ENCODE data around the gene ALG11. TPM values are rescaled to one million over a fixed set of nuclear protein-coding genes. Genes with fewer than 3 reads are reported as not detected.

ALG11 gene
- total RNA-seq, 1 donor from 2014 or later = 57.7 TPM

- no peak overlapping the region for H3K4me3 ChIP-seq (ENCODE audit: insufficient read depth, low read depth, low read length)
- no peak overlapping the region for H2AFZ ChIP-seq (ENCODE audit: low read depth, low read length)
- Mint-ChIP-seq H3K4me1 (ENCODE audit: low read depth, unreplicated experiment) (peaks cover 11% of the 10 kb centered on the region), H3K4me3 (ENCODE audit: unreplicated experiment) (no peak overlapping the region), H3K9me3 (ENCODE audit: unreplicated experiment) (no peaks in the 10 kb centered on the region), H3K27me3 (ENCODE audit: low read depth, unreplicated experiment) (no peaks in the 10 kb centered on the region), H3K36me3 (ENCODE audit: low read depth, unreplicated experiment) (no peaks in the 10 kb centered on the region), H3K27ac (ENCODE audit: unreplicated experiment) (no peak overlapping the region)
- no peak overlapping the region for H3K27ac ChIP-seq (ENCODE audit: low read depth, low read length)
- no peak overlapping the region for H3K9ac ChIP-seq (ENCODE audit: low read length)
- DNase-seq (ENCODE audit: low read depth) (peak; percentile 18), FAIRE-seq (no peak)
- TF ChIP-seq, protein P1, sequence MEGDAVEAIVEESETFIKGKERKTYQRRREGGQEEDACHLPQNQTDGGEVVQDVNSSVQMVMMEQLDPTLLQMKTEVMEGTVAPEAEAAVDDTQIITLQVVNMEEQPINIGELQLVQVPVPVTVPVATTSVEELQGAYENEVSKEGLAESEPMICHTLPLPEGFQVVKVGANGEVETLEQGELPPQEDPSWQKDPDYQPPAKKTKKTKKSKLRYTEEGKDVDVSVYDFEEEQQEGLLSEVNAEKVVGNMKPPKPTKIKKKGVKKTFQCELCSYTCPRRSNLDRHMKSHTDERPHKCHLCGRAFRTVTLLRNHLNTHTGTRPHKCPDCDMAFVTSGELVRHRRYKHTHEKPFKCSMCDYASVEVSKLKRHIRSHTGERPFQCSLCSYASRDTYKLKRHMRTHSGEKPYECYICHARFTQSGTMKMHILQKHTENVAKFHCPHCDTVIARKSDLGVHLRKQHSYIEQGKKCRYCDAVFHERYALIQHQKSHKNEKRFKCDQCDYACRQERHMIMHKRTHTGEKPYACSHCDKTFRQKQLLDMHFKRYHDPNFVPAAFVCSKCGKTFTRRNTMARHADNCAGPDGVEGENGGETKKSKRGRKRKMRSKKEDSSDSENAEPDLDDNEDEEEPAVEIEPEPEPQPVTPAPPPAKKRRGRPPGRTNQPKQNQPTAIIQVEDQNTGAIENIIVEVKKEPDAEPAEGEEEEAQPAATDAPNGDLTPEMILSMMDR (IDR thresholded peaks at IDR 0.05; ENCODE audit: insufficient read depth, low read depth, low read length) = no peak
- TF ChIP-seq EZH2 (IDR thresholded peaks at IDR 0.05; ENCODE audit: insufficient read depth, low read length) = no peak
- H4K20me1 ChIP-seq (ENCODE audit: insufficient read depth, low read length) = peaks cover 25% of the 10 kb centered on the region
- H3K9me3 ChIP-seq (ENCODE audit: insufficient read depth, low read depth, low read length) = no peaks in the 10 kb centered on the region
- no peaks in the 10 kb centered on the region for H3K36me3 ChIP-seq (ENCODE audit: insufficient read depth, low read length)
- peaks cover 21% of the 10 kb centered on the region for H3K27me3 ChIP-seq (ENCODE audit: insufficient read depth, low read length)
- H3K4me2 ChIP-seq (ENCODE audit: low read length) = no peak overlapping the region
- no peaks in the 10 kb centered on the region for H3K79me2 ChIP-seq (ENCODE audit: insufficient read depth, low read length)
- no peaks in the 10 kb centered on the region for H3K4me1 ChIP-seq (ENCODE audit: insufficient read depth, low read length)
These were observed 16.3 kb upstream of the ALG11 start for GRCh38 chr13:51995677-51996551.

DNA sequence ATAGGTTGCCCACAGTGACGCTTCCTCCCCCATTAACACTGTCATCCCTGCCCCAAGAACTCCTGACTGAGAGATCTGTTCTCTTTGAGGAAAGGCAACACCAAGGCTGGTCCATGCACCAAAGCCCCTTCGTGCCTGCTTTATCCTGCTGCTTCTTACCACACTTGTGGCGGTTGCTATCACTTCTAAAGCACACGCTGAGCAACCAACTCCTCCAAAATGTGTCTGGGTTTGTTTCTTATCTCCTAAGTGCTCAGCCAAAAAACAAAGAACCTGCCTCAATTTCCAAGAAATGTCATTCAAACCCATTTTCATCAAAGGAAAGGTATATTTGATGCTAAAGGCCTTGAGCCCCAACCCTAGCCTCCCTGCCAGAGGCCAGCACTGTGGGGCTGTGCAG, 15.6 kb upstream of the ALG11 start:
- Mint-ChIP-seq H3K4me3 (ENCODE audit: unreplicated experiment) (no peak overlapping the region), H3K27ac (ENCODE audit: unreplicated experiment) (no peak overlapping the region), H3K4me1 (ENCODE audit: low read depth, unreplicated experiment) (peaks cover 11% of the 10 kb centered on the region), H3K27me3 (ENCODE audit: low read depth, unreplicated experiment) (no peaks in the 10 kb centered on the region), H3K9me3 (ENCODE audit: unreplicated experiment) (no peaks in the 10 kb centered on the region), H3K36me3 (ENCODE audit: low read depth, unreplicated experiment) (no peaks in the 10 kb centered on the region)
- no peaks in the 10 kb centered on the region for H3K36me3 ChIP-seq (ENCODE audit: insufficient read depth, low read length)
- peaks cover 25% of the 10 kb centered on the region for H4K20me1 ChIP-seq (ENCODE audit: insufficient read depth, low read length)
- no peaks in the 10 kb centered on the region for H3K9me3 ChIP-seq (ENCODE audit: insufficient read depth, low read depth, low read length)
- DNase-seq (ENCODE audit: low read depth) (no peak), FAIRE-seq (no peak)
- H3K4me1 ChIP-seq (ENCODE audit: insufficient read depth, low read length) = no peaks in the 10 kb centered on the region
- no peak overlapping the region for H3K4me3 ChIP-seq (ENCODE audit: insufficient read depth, low read depth, low read length)
- H3K27me3 ChIP-seq (ENCODE audit: insufficient read depth, low read length) = peaks cover 21% of the 10 kb centered on the region
- no peak overlapping the region for H3K4me2 ChIP-seq (ENCODE audit: low read length)
- no peak overlapping the region for H2AFZ ChIP-seq (ENCODE audit: low read depth, low read length)
- no peaks in the 10 kb centered on the region for H3K79me2 ChIP-seq (ENCODE audit: insufficient read depth, low read length)
- no peak overlapping the region for H3K27ac ChIP-seq (ENCODE audit: low read depth, low read length)
- TF ChIP-seq, protein P1 (IDR thresholded peaks at IDR 0.05; ENCODE audit: insufficient read depth, low read depth, low read length) = no peak
- TF ChIP-seq EZH2 (IDR thresholded peaks at IDR 0.05; ENCODE audit: insufficient read depth, low read length) = no peak
- no peak overlapping the region for H3K9ac ChIP-seq (ENCODE audit: low read length)

GRCh38 chr13:51997186-51997585, 15.0 kb upstream of the ALG11 start:
- Histone ChIP-seq H3K4me3 (ENCODE audit: insufficient read depth, low read depth, low read length) (no peak overlapping the region), H3K9me3 (ENCODE audit: insufficient read depth, low read depth, low read length) (no peaks in the 10 kb centered on the region), H3K36me3 (ENCODE audit: insufficient read depth, low read length) (no peaks in the 10 kb centered on the region), H3K4me1 (ENCODE audit: insufficient read depth, low read length) (no peaks in the 10 kb centered on the region), H4K20me1 (ENCODE audit: insufficient read depth, low read length) (peaks cover 25% of the 10 kb centered on the region), H2AFZ (ENCODE audit: low read depth, low read length) (no peak overlapping the region), H3K27me3 (ENCODE audit: insufficient read depth, low read length) (peaks cover 21% of the 10 kb centered on the region), H3K79me2 (ENCODE audit: insufficient read depth, low read length) (no peaks in the 10 kb centered on the region), H3K27ac (ENCODE audit: low read depth, low read length) (no peak overlapping the region), H3K4me2 (ENCODE audit: low read length) (no peak overlapping the region), H3K9ac (ENCODE audit: low read length) (no peak overlapping the region)
- Mint-ChIP-seq H3K4me3 (ENCODE audit: unreplicated experiment) (no peak overlapping the region), H3K4me1 (ENCODE audit: low read depth, unreplicated experiment) (peaks cover 11% of the 10 kb centered on the region), H3K36me3 (ENCODE audit: low read depth, unreplicated experiment) (no peaks in the 10 kb centered on the region), H3K27ac (ENCODE audit: unreplicated experiment) (no peak overlapping the region), H3K9me3 (ENCODE audit: unreplicated experiment) (no peaks in the 10 kb centered on the region), H3K27me3 (ENCODE audit: low read depth, unreplicated experiment) (no peaks in the 10 kb centered on the region)
- DNase-seq (ENCODE audit: low read depth) (no peak), FAIRE-seq (no peak)
- no peak for TF ChIP-seq EZH2 (IDR thresholded peaks at IDR 0.05; ENCODE audit: insufficient read depth, low read length)
- TF ChIP-seq, protein P1 (IDR thresholded peaks at IDR 0.05; ENCODE audit: insufficient read depth, low read depth, low read length) = no peak
